Measurements from ENCODE around the gene TMEM117. TPM values are rescaled to one million over a fixed set of nuclear protein-coding genes. Genes with fewer than 3 reads are reported as not detected.
"Not testable (repeated sequence)": the region's sequence is repeated elsewhere in the genome, so short reads cannot be mapped to it uniquely, and the experiment has no call there.

TMEM117 gene
- total RNA-seq, 1 donor from 2014 or later, result 4.0 TPM

DNA sequence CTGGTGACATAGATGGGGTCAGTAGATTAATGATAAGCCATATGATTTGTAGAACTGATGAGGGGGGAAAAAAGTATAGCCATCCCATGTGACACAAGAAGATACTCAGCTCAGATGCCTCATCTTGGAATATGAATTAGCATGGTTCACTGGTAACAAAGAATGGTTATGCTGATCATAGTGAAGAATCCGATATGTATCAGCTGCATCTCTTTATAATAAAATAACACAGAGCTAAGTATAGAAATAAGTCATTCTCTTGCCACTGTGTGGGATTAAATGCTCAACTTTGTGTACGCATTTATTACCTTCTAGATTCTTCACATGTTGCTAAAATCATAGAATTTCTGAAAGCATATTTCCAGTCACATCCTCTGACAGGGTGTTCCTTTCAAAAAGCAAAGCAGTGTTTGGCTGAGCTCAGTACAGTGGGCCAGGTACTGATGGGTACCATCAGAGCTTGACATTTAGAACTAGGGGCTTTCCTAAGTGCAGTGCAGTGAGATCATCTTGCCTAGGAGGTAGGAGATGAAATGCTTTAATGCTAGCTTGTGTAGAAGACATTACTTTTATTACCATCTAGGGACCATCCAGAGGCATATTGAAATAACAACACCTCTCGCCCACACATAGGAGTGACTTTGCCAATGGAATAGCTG lies 256.2 kb downstream of the TMEM117 start:
- DNase-seq (ENCODE audit: low read depth in 2 of 2), result no peak

DNA sequence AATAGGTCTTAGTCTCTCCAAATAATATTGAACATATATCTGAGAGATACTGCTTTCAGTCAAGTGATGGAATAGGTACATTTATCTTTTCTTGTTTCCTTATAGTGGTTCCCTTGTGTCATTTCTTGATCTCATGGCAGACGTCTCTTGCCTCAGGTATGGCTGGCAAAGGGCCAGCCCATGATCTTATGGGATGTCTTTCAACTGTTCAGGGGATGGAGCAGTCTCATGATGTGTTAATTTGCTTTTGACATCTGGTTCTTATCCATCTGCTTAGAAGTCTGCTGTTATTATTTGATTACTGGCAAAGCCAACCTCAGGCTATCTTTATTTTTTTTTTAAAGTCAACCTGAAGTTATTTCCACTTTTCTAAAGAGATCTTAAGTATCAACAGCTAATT lies 262.9 kb downstream of the TMEM117 start:
- no peak for DNase-seq (ENCODE audit: low read depth in 2 of 2)

DNA sequence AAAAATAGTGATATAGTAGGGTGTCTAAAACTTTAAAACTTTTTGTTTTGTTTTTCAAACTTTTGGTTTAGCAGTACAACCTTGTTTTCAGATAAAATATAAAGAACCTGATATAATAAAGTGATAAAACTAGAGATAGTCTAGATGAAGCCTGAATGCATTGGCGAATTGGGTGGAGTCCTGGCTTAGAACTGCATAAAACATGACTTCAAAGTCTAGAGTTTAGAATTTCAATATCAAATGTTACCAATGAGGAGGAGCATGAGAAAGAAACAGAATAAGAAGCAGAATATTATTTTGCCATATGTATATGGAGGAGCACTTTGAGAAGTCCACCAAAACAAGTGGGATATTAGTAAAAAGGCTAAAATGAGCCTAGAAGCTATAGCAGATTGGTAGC lies 263.6 kb downstream of the TMEM117 start:
- no peak for DNase-seq (ENCODE audit: low read depth in 2 of 2)

DNA sequence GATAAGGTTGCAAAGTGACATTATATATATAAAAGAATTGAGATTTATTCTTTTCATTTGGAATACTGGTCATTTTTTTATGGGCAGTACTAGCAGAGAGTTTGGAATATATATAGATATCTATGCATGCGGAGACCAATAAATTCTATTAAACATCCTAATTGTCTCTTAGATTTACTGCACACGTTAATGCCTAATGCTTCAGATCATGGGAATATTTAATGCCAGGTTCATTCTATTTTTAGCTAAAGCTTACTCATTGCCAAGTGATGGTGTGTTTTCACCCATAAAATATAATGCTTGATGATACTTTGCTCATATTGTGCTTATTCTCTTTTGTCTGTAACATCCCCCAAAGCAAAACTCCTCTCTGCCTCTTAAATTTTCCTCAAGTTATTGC lies 264.4 kb downstream of the TMEM117 start:
- DNase-seq (ENCODE audit: low read depth in 2 of 2), result no peak

DNA sequence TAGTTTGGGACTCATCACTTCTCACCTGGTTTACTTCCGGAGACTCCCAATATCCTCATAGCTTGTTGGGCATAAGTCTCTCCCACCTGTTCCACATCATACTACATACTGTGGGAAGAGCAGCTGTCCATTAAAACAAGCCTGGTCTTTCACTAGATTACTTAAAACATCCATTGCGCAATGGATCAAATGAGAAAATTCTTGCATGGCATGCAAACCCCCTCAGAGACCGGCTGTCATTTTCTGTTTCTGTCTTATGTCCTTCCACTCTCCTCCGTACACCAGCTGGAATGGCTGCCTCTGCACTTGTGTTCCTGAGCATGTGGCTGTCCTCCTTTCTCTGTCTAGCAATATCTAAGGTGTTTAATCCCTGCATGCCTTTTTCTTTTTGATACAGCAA lies 265.6 kb downstream of the TMEM117 start:
- DNase-seq (ENCODE audit: low read depth in 2 of 2), result no peak

DNA sequence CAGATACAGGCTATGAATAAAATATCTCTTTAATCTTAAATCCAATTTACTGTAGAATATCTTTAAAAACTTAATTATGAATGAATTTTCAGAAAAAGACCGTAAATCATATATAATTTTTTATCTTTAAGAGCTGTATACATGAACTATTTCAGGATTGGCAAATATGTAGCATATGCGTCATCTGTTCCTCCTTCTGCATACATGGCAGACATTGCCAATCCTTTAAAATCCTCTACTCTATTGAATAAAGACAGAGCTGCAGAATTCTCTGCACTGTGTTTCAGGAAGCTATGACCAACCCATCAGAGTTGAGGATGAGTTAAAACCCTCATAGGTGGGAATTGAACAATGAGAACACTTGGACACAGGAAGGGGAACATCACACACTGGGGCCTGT lies 279.0 kb downstream of the TMEM117 start:
- DNase-seq (ENCODE audit: low read depth in 2 of 2), result no peak

DNA sequence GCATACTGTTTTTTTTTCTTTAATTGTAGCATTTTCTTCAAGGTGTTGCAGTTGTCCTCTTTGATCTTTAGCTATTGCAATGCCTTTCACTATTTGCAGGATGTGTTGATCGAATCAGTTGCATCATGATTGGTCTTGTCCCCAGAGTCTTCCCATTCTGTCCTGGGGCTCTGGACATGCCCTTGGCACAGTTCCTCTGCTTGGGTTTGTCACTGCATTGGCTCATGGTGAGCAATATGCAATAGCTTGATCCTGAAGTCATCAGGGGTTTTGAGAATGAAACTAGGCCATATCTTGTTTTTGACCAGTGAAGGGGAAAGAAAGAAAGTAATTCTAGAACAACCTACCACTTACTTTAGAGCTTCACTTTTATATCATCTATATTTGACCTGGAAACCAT lies 281.5 kb downstream of the TMEM117 start:
- DNase-seq (ENCODE audit: low read depth in 2 of 2), result no peak

DNA sequence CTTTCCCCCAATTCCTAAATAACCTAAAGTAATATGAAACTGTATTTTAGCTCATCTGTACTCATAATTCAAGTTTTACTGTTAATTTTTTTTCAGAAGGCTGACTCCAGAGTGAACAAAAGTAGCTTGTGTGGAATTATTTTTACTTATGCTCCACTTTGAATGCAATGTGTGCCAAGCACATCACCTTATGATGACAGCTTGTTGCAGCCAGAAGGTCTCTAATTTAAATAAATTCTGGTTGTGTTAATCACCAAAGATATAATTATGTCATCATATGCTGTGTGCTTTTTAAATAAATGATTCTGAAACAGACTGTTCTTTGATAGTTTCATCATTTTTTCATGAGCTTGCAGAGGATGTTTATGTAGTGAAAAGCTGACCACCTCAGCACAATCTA lies 283.1 kb downstream of the TMEM117 start:
- no peak for DNase-seq (ENCODE audit: low read depth in 2 of 2)

DNA sequence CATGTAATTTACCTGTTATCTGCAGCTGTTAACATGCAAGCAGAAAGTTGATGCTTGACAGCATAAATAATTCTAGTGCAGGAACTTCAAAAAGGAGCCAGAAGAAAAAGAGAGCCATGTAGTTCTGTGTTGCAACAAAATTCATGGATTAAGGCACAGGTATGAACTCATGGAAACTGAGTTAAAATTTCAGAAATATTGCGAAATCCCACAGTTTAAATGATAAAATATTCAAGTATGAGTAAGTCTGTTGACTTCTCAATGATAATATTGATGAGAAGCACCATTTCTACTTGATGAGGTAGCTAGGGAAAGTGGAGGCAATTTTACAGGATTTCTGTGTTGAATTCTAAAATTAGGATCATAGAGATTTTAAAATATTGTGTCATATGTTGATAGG lies 290.9 kb downstream of the TMEM117 start:
- DNase-seq (ENCODE audit: low read depth in 2 of 2), result no peak

DNA sequence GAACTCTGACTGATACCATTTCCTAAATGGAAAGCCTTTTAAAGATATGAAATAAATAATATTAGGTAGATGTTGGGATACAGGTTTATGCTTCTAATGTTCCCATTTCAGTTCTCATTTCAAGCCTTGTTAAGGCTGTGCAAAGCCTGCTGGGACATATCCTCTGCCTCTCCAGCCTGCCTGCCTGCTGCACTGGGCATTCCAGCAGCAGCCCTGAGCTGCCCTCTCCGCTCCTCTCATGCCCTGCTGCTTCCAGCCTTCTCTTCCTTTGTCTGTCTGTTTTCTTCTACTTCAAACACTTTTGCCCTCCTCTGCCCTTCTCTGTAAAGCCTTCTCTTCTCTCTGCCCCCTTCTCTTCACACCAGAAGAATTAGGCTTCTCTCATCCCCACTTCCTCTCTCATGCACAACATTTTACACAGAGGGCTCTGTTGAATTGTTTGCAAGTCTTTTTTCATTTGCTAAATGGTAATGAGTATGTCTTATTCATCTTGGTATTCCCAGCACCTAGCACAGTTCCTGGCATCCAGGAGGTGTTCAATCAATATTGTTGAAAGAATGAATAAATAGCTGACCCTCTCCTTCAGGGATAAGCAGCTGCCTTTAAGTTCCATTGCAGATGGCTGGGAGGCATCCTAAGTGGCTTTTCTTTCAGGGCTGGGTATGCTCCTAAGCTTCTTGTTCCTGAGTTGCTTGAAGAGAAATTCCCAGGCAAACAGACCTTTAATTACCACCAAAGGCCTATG lies 292.3 kb downstream of the TMEM117 start:
- DNase-seq (ENCODE audit: low read depth in 2 of 2), result no peak

DNA sequence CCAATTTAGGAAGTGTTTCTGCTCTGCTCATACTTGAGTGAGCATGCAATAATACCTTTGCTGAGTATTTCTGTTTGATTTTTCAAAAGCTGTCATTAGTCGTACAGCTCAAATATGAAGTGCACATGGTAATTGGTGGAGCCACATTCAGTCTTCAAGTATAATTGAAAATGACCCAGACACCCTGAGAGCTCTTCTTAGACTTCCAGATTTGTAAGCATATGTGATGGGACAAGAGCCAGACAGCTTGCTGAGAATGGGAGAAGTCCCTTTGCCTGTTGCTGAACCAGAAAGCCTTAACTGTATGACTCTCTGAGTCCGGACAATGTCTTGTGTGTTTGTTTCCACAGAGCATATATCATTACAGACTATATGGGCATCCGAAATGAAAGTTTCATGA lies 307.3 kb downstream of the TMEM117 start:
- no peak for DNase-seq (ENCODE audit: low read depth in 2 of 2)

DNA sequence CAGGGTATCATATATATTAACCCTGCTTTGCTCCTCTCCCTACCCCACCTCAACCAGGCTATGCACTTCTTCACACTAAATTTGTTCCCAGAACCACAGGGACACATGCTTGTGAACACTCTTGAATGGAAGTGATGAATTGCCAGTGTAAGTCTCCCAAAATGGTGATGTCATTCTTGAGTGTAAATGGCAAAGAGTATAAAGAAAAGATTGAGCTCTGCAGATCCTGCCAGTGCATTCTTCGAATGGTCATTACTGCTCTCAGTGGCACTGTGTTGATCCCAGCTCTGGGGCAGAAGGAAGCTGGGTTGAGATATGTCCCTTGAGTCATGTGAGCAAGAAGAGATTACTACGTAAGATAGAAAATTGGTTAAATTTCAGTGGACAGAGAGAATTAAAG lies 313.1 kb downstream of the TMEM117 start:
- DNase-seq (ENCODE audit: low read depth in 2 of 2), result no peak

DNA sequence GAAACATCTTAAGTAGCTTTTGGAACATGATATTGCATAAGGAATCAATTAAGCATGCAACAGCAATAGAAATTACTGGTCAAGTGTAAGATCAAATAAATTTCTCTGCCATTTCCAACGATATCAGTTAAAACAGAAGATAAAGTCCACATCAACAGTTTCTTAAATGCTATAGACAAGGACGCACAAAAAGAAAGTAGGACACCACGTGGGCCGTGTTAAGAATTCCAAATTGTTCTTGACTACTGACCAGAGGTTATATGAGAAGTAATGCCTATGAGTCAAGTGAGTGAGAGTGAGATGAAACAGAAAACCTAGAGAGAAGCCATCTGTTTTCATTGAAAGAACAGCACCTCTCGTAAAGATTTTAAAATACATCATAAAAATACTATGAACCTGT lies 318.2 kb downstream of the TMEM117 start:
- DNase-seq (ENCODE audit: low read depth in 2 of 2), result no peak

DNA sequence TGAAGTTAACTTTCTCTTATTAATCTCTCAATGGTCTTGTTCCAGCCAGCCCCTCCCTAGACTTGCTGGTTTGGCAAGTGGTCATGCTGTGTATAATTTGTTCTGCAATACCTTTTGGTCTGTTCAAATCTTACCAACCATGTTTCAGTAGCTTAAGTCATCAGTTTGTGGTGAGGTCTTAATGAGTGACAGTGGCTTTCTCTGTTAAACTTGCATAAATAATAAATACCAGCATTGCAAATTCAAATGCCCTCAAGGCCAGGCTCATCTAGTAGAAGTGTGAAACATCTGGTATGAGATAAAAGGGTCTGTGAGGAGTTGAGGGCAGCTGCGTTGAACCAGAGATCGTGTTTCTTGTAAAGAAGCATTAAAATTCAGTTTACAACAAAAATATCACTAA lies 319.5 kb downstream of the TMEM117 start:
- DNase-seq (ENCODE audit: low read depth in 2 of 2), result no peak

DNA sequence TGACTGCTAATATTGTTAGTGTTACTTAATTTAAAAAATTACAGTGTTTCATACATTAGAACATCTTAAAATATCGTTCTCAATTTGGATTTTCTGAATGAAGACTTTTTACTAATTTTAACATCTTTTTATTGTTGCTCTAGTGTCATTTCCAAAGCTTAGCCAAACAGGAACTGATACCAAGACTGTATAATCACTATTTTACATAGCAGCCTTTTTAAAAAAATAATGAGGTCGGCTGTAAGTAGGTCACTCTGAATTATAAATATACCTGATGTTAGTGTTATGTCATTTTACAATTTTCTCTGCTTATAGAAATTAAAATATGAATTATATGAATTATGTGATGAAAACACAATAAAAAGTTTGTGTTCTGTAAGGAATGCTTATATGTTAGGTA lies 321.5 kb downstream of the TMEM117 start:
- DNase-seq (ENCODE audit: low read depth in 2 of 2), result no peak

DNA sequence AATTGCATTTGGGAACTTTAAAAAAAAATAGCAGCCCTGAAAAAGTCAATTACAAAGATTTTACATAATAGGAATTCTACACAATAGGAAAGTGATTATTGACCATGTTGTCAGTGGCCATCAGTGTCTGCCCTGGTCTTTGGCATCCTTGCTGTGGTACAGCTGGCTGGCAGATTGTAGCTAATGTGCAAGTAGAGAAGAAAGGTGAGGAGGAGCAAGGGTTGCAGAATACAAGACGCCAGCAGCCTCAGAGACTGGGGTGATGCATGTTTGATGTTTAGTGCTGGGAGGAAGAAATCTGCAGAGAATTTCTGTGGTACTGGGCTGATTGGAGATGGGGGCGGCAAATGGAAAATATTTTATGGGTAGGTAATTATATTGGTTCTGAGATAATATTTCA lies 322.9 kb downstream of the TMEM117 start:
- no peak for DNase-seq (ENCODE audit: low read depth in 2 of 2)

DNA sequence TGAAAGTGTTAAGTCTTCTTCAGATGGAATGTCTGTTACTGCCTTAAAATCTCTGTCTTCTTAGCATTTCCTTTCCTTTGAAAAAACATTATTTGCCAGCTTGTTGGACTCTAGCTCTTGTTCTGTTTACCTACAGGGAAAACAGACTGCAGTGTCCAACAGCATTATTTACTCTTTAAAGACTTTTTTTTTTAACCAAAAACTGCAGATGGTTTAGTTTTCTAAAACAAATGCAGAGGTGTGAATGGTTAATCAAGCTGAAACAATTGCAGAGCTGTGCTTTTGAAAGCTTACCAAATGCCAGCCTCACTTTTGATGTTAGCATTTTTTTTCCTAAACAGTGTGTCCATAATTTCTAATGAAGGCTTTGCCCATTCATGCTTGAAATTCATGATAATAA lies 323.3 kb downstream of the TMEM117 start:
- no peak for DNase-seq (ENCODE audit: low read depth in 2 of 2)

DNA sequence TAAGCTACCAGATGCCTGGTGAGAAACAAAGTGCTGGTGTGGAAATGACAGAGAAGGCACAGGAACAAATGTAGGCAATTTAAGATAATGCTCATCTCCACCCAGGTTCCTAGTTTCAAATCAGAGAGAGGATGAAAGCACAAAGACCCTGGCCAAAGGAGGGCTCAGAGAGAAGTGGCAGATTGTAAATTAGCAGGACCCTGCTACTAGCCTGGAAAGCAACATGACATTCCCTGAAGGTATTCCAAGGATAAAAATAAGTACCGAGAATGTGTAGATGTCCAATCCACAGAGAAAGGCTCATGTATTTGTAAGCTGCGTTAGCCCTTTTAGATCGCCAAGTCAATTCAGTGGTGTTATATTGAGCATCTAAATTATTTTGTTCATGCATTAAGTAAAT lies 324.0 kb downstream of the TMEM117 start:
- DNase-seq (ENCODE audit: low read depth in 2 of 2), result no peak

DNA sequence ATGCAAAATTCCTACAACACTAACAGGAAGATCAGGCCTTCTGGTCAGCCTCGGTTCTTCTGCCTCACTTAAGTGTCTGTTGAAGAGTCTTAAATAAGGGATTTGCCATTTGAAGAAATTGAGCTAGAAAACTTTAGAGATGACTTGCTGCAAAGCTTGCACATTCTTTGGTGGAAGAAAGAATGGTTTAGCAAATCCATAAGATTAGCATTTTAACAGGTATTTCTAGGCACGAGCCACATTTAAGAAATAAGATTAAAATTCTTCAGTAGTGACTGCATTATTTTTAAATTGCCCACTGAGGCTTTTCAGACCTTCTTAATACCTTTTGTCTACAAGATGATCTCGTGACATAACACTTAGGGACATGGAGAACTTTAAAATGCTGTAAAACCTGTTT lies 327.1 kb downstream of the TMEM117 start:
- no peak for DNase-seq (ENCODE audit: low read depth in 2 of 2)

DNA sequence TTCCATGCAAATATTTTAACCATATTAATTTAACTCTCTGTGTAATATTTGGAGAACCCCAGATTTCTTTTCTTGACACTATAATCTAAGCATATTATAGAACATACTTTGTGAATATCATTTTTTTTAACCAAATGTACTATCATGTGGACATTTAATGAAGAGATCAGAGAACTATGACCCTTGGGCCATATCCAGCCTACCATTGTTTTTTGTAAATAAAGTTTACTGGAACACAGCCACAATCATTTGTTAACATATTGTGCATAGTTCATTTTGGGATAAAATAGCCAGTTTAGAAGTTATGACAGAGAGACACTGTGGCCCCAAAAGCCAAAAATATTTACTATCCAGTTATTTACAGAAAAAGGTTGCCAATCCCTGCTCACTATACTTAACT lies 338.2 kb downstream of the TMEM117 start:
- no peak for DNase-seq (ENCODE audit: low read depth in 2 of 2)

DNA sequence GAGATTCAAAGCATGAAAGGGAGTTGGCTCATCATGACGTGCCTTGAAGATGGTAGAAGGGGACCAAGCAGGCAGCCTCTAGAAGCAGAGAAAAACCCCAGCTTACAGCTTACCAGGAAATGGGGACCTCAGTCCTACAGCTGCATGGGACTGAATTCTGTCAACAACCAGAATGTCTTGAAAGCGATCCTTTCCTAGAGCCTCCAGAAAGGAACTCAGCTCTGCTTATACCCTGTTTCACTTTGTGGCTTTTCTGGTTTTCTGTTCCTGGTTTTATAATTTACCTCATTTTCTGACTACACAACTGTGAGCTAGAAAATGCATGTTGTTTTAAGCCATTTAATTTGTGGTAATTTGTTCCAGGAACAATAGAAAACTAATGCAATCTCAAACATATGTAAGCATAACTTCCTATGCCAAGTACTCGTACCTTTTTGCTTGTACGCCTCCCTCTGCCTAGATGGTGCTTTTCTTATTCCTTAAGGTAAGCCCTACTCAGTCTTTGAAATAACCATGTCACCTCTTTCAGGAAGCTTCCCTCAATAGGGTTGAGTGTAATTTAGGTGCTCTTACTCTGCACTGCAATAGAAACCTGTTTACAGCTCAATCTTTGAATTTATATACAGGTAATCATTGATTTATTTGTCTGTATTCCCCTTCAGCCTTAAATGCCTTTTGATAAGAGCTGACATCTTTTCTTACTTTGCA lies 348.8 kb downstream of the TMEM117 start:
- no peak for DNase-seq (ENCODE audit: low read depth in 2 of 2)

DNA sequence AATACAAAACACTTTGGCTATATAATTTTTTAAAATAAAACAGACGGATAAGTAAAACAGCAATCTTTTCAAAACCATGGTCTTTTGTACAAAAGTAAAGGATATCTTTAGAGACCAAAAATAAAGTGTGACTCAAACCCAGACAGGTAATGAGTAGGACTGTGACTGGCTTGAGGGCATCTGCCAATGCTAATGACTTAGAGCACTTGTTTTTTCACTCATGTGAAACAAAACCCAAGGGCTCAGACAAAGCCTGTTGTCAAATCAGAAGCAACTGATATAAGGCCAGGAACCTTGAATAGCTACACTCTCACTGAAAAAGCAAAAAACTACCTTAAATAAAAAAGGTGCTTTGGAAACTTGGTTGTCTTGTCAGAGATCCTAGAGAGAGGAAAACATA lies 357.4 kb downstream of the TMEM117 start:
- no peak for DNase-seq (ENCODE audit: low read depth in 2 of 2)

DNA sequence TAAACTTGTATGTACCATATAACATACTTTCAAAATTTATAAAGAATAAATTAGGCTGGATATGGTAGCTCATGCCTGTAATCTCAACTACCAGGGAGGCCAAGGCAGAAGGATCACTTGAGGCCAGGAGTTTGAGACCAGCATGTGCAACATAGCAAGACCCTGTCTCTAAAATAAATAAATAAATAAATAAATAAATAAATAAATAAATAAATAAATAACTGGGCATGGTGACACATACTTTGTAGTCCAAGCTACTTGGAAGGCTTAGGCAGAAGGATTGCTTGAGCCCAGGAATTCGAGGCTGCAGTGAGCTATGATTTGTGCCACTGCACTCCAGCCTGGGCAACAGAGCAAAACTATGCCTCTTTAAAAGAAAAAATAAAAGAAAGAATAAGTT lies 359.8 kb downstream of the TMEM117 start:
- DNase-seq (ENCODE audit: low read depth in 2 of 2), result not testable (repeated sequence)
